Esophagus squamous epithelium (tissue), 4 donors: ENCODE data around the gene CACNA2D2.

Experiments
- POLR2A ChIP-seq, 4 donors: fragments of 450-650 bp; IDR thresholded peaks; one replicate each; pipeline ENCODE4 v1.6.1; 2017; ENCODE audit warnings: antibody characterized with exemption in 4 of 4, mild to moderate bottlenecking in 4 of 4, moderate library complexity in 3 of 4
- TF ChIP-seq, protein P1 (sequence below), 6 experiments: fragments of 450-650 bp in 4 of 6; fragments of 200-600 bp in 2 of 6; sonication (generic) in 2 of 6; IDR thresholded peaks; one replicate each; pipeline ENCODE4 v1.5.1; 2016 to 2019; ENCODE audit warnings: antibody characterized with exemption in 6 of 6, mild to moderate bottlenecking in 4 of 6, moderate library complexity in 4 of 6

DNA sequence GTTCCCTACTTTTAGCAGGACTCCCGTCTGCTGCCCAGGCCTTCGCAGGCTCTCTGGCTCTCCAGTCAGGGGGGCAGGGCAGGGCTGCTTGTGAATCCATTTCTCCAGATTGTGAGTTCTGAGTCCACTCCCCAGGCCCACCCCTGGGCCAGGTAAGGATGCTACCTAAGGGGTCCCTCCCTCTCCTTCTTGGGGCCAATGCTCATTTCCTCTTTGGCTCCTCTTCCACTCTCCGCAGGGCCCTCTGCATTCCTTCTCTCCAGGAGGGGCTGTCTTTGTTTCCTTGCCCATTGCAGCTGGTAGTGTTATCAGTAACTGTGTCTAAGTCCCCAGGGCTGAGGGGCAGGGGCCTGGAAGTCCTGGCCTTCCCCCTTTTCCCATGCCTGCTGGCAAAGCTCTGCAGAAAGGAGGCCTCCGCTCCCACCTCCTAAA lies 13.0 kb upstream of the CACNA2D2 start:
- TF ChIP-seq, protein P1, sequence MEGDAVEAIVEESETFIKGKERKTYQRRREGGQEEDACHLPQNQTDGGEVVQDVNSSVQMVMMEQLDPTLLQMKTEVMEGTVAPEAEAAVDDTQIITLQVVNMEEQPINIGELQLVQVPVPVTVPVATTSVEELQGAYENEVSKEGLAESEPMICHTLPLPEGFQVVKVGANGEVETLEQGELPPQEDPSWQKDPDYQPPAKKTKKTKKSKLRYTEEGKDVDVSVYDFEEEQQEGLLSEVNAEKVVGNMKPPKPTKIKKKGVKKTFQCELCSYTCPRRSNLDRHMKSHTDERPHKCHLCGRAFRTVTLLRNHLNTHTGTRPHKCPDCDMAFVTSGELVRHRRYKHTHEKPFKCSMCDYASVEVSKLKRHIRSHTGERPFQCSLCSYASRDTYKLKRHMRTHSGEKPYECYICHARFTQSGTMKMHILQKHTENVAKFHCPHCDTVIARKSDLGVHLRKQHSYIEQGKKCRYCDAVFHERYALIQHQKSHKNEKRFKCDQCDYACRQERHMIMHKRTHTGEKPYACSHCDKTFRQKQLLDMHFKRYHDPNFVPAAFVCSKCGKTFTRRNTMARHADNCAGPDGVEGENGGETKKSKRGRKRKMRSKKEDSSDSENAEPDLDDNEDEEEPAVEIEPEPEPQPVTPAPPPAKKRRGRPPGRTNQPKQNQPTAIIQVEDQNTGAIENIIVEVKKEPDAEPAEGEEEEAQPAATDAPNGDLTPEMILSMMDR (IDR thresholded peaks at IDR 0.05): no peak
- TF ChIP-seq POLR2A (IDR thresholded peaks at IDR 0.05): no peak
